Brain pericyte (primary cell): ENCODE data around the gene DNAJB12.
A peak's percentile ranks its signal among the peaks of the same experiment; 100 is the strongest.
"Not testable (repeated sequence)": the region's sequence is repeated elsewhere in the genome, so short reads cannot be mapped to it uniquely, and the experiment has no call there.

Source experiments
- DNase-seq: peaks from one replicate; pipeline ENCODE4 v3.0.0-alpha.2; 2012; ENCODE audit warnings: low read depth, low spot score

Gene DNAJB12

GRCh38 chr10:72353965-72354355 lies 759 bp downstream of the DNAJB12 start:
- DNase-seq = no peak

DNA sequence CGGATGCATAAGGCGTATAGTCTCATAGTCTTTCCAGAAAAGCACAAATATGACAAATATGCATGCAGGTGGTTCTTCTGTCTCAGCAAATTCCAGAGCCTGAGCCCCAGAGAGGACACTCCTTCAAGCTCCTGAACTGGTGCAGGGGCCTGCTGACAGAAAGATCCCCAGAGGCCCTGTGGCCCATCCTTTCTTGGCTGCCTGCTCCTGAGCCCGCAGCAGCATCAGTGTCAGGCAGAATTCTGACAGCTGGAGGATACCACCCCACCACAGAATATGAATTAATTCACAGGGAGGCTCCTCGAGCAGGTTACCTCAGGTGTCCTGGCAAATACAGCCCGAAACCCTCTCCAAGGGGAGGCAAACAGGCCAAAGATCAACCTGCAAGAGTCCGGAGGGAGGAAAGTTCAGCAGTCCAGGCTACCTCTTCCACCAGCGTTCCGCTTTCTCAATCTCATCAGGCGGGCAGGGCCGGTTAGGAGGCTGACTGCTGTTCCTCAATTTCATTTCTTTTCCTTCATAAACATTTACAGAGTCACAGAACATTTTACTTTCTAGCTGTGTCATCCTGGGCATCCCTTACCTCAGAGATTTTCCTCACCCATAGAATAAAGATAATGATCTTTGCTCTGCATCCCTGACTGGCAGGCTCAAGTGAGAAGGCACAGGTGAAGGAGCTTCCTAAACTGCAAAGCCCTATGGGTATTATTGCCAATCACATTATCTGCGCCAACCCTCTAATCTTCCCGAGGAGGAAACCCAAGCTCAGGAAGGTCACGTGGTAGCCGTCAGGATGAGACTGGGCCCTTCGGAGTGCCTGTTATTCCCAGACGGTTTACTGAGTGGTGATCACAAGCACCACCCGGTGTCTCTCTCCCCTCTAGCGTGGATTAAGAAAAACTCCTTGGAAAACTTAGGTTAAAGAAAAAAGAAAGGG lies 1.4 kb downstream of the DNAJB12 start:
- no peak for DNase-seq

DNA sequence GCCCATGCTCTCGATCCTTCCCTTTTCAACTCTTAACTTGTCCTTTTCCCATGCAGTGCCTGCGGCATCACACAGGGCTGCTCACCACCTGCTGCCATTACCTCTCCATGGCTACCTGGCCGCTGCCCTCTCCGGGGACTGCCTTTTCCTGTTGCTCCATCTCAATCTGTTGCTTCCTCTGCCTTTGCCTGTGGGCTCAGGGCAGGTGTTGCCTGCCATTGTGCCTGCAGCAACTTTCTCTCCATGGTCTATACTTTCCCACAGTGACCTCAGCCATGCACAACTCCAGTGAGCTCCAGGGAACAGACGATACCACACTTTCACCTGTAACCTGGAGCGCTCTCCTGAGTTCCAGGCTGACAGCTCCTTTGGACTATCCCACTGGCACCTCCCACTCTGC lies 3.2 kb downstream of the DNAJB12 start:
- no peak for DNase-seq

DNA sequence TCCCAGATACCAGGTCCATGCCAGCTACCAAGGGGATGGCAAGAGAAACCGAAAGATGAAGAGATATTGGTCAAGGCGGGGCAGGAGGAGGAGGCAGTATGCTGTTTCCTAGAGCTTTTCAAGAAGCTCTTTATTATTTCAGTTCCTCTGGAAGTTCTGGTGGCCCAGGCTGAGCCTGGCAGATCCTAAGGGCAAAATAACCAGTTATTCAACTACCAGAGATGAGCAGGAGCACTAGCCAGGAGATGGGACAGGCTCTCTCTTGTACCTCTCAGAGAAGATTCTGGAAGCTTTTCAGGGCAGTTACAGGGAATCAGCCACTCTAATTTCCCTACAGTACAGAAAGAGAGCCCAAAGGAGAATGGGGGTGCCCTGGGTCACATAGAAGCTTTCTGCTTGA lies 5.3 kb downstream of the DNAJB12 start:
- no peak for DNase-seq

DNA sequence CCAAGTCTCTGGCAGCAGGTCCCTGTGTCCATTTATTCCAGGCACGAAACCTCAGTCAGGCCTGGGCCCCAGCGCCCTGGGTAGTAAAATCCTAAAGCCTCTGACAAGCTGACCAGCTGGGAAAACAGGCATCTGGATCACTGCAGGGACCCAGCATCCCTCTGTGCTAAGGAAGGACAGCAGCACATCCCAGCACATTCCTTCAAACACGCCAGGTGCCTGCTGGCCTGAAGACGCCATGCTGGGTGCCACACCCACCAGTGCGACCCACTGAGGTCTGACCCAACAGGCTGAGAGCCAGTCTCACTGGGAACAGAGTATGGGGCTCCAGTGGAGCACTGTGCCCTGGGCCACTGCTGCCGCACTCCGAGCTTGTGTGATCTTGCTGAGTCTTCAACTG lies 6.4 kb downstream of the DNAJB12 start:
- DNase-seq = peak; percentile 75

DNA sequence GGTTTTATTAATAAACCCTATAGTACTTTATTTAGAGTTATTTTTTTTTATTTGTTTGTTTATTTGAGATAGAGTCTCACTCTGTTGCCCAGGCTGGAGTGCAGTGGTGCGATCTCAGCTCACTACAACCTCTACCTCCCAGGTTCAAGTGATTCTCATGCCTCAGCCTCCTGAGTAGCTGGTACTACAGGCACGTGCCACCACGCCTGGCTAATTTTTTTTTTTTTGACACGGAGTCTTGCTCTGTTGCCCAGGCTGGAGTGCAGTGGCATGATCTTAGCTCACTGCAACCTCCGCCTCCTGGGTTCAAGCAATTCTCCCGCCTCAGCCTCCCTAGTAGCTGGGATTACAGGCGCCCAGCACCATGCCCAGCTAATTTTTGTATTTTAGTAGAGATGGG lies 8.6 kb downstream of the DNAJB12 start:
- not testable (repeated sequence) for DNase-seq

- no peak for DNase-seq
Measured at GRCh38 chr10:72344932-72345331, 9.8 kb downstream of the DNAJB12 start.

DNA sequence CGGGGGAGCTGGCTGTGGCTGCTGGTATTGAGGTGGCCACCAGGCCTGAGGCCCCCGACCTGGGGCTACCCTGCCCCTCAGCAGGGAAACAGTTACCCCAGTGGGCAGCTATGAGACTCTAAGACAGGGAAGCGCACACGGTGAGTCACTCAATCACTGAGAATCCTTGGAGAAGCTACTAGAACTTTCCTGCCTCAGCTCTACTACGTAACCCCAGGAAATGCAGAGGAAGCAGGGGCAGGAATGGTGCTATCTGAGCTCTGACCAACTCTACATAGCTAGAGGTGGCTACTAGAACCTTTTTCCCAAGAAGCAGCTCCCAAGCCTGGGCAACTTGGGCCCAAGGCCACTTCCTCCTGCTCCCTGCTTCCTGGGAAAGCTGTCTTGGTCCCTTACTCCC lies 11.8 kb downstream of the DNAJB12 start:
- DNase-seq = no peak

DNA sequence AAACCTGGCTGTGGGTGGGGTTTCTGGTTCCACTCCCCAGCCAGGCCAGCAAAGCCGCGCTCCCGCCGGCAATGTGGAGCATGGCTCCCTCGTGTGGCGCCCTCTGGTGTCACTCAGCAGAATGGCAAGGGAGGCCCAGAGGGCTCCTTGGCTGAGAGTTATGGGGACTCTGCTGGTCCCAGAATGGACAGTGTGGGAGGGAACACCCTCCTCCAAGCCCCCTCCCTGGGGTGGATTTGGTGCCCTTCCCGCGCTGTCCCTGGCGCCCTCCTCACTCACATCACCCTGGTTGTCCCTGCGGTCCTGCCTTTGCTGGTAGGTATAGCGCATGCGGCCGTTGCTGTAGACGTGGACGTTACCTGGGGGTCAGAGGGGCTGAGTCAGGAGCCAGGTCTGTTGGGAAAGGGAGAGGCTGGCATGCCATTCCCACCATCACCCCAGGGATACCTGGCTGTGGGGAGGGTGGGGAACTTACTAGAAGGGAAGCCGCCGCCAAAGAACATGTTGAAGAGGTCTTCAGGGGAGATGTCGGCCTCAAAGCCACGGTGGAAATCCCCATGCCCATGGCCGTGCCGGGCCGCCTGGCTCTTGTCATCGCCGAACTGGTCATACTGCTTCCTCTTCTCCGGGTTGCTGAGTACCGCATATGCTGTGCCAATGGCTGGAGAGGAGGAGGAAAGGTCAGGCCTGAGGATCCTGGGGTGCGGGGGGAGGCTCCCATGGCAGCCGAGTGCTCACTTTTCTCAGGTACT lies 14.0 kb downstream of the DNAJB12 start:
- DNase-seq = no peak

DNA sequence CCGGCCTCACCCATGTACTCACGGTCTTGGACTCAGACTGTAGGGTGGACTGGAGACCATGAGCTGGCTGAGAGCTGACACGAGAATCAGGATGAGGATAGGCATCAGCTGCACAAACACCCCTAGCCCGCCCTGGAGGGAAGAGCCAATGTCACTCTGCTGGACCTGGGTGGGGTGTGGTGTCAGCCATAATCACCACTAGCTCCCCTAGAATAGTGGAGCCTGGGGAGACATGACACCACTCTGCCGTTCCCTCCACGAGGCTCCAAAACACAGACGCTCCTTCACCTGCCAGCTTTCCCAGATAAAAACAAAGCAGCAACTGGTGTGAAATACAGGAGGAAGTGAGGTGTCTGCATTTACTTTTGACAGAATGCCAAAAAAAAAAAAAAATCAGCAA lies 16.5 kb downstream of the DNAJB12 start:
- no peak for DNase-seq

- DNase-seq = no peak
Measured at GRCh38 chr10:72337722-72338121, 17.0 kb downstream of the DNAJB12 start.

DNA sequence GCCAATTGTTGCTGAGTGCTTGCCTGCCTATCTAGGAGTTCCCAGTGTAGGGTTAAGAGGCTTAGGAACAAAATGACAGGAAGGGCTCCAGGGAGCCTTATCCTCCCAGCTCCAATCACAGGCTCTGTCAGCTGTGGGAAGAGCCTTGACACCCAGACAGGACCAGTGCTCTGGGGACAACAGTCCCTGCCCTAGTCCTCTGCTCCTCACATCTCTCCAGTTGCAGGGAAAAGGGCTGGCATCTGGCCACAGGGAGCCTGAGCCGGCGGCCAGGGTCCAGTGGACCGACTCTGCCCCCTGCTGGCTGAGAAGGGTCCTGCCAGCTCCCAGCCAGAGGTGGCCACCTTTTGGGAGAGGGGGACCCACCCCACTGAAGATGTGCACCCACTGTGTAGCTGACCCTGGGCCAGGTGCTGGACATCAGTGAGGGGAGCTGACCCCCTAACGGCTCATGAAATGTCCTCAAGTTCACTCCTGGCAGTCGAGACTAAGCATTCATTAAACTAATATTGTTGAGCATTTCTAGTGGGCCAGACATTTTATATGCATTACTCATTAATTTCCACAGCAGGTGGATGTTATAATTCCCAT lies 17.6 kb downstream of the DNAJB12 start:
- DNase-seq = no peak

DNA sequence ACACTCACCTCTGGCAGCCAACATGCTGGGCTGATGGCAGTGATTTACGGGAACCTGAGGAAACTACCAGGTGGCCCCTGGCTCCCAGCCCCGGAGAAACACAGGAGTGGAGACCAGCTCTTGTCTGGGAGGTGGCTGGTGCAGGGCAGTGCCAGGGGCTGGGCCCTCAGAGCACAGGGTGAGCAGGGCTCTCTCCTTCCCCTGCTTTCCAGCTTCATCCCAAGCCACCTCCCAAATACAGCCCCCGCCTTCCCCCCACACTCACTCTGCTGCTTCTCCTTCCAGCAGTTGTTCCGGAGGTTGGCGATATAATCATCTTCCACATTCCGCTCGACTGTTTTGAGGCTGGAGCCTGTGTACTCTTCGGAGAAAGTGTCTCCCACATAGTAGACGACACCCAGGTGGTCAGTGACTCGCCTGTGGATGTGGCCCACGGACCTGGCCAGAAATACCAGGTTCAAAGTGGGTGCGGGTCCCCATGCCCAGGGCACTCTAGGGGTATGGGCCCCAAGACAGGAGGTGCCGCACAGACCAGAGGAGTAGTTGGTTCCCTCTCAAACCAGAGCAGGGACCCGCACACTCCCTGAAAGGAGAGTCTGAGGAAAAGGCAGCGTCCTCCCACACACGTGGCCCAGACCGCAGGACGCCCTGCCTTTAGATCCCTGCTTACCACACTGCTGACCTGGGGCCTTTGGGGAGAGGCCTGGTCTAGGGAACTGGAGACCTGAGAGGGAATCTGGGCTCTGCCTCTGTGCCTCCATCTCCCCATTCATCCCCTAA lies 18.3 kb downstream of the DNAJB12 start:
- DNase-seq = no peak

- peak; percentile 84 for DNase-seq
Measured at GRCh38 chr10:72335394-72336258, 19.1 kb downstream of the DNAJB12 start.

DNA sequence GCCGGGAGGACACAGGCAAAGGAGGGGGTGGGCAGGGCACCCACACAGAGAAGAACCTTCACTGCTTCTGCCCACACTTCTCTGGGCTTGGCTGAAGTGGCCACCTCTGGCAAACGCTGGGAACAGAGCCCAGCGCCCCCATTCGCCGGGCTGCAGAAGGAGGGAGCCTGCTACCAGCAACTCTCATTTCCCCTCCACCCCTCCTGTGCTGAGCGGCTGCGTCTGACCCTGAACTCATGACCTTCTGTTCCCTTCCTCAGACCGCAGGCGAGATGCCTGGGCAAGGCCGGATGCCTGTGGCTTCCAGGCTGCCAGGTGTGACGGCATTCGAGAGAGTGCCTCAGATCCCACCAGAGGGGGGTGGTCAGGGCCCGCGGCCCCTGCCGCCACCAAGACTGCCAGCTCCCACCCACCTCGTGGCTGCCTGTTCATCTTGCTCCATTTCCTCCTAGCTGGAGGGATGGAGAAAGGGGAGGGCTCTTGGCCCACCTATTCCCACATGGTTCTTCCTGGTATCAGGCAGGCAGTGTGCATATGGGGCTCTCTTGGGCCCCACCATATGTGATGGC lies 19.8 kb downstream of the DNAJB12 start:
- DNase-seq = peak; percentile 100

DNA sequence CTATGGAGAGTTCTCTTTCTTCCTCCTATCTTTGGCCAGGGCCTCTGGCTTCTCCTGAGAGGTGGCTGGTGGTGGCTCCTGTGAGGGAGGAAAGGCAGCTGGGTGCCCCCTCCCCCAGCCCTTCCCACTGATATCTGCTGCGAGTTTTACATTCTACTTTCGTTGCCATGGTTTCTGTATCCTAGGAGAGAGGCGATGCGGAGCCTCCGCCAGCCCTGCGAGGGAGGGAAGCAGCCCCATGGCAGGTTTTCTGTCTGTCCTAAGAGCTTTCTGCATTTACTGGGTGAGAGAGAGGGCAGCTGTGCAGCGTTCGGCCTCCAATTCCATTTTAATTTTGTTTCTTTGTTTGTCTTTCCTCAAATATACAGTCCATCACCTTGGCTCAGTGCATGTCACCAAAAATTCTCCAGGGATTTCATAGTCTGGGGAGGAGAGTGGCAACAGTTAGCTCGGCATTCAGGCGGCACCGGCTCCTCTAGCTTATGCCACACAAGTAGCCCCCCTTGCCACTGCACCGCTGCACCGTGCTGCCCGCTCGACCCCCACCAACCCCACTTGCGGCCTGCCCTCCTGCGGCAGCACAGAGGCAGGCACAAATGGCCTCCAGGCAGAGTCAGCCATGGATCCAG lies 20.4 kb downstream of the DNAJB12 start:
- DNase-seq = no peak

DNA sequence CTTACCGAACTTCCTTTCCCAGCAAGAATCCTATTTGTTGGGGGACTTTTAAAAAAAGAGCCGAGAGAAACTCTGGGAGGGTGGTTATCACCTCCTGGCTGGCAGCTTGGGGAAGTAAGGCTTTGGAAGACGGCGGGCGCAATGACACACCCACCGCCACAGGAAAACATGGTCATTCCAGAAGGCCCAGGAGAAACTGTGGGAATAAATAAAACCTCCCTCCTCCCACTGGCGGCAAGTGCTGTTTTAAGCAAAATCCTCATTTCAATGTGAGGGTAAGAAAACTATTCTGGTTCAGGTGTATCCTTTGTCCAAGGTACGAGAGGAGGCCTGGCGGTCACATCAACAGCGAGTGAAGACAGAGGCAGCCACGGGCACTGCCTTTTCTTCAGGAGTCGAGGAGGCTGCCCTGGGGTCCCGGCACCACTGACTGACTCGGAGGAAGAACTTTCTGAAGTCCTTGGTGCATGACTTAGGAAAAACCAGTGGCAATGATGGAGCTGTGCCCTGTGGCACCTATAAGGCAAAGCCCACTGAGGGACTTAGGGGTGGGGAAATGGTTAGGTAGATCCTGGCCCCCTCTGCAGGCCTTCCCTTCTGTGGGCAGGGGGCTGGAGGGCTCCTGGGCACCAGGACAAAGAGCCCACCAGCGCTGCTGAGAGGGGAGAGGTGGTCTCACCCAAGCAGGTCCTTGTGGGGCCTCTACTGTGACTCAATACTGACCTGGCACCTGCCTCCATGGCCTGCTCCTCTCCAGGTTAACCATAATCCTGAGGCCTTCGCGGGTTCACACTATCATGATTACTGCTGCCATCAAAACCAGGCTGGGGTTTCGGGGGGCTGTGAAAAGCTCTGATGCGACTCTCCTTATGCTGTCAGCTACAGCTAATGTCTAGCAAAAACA lies 21.4 kb downstream of the DNAJB12 start:
- DNase-seq = no peak

DNA sequence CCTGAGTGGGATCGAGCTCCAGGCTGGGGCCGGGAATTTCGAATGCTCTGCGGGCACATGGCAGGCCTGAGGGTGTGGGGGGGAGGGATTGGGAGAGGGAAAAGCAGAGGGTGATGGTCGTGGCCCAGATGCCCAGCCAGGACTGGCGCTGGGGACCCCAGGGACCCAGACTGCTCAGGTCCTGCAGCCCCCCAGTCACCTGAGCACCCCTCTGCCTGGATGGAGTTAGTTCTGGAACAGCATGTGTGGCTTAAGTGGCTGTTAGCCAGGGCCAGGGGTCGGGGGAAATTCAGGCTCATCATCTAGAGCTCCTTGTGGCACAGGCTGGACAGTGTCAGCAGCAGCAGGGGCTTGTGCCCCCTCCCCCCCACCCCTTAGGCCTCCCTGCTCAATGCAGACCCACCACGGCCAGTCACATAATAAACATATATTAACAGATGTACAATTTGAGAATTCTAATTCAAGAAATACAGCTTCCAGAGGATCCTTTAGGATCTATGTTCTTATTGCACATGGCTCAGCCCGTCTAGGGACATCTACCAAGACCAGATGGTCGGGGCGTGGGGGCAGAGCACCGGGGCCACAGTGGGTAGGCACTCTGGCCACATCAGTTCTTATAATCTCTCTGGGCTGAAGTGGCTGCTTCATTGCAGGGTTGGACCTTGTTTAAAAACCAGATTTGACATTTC lies 22.2 kb downstream of the DNAJB12 start:
- no peak for DNase-seq
